DMS153 (cell line): ENCODE results near the gene STAB2.

Experiments
- DNase-seq: peaks from one replicate; lab custom pipeline; 2025; lab: John Stamatoyannopoulos, UW

Gene STAB2

DNA sequence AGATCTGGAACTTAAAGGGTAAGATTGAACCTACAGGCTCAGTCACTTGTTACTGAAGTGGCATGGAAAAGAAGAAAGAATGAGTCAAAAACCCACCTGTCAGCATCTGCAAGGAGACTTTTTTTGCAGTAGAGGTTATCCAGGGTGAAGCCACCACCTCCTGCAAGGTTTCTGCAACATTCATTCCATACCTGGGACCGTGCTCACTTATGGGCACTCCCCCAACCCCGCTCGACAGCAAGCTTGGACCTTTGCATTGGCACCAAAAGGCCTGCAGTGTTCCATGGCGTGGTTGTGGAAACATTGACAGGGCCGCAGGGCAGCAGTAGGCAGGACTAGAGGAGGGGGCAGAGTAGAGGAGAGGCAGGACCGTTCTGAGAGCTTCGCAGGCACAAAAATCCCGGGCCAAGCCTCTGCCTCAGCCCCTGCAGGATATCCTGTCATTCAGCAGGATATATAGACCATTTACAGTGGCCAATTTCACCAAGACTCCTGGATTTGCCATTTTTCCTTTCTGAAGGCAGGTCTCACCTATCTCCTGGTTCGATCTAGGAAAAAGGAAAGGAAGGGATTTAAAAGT lies at the start of gene STAB2:
Gene STAB2, plus strand, starts transcription at position 483 of the 580 bp plus-strand sequence. CDS start 204 bp downstream, outside the sequence.
- no peak for DNase-seq

DNA sequence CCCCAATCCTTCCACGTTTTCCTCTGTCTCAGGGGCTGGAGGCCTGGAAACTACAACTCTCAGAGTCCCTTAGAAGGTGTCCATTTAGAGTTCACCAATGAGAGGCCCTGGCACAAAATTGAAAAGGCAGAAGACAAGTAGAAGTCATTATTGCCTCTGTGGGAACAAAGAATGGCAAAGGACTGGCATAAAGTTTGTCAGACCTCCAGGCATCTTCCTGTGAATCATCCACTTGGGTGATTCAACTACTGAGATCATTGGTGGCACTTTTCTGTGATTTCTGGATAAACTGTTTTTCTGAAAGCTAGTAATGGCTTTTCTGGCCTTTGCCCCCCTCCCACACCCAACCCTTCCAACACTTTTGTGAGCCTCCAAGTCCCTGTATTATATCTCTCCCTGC lies 48.7 kb upstream of the STAB2 start:
- DNase-seq = no peak

GRCh38 chr12:103540319-103540718 lies 46.8 kb upstream of the STAB2 start:
- no peak for DNase-seq

DNA sequence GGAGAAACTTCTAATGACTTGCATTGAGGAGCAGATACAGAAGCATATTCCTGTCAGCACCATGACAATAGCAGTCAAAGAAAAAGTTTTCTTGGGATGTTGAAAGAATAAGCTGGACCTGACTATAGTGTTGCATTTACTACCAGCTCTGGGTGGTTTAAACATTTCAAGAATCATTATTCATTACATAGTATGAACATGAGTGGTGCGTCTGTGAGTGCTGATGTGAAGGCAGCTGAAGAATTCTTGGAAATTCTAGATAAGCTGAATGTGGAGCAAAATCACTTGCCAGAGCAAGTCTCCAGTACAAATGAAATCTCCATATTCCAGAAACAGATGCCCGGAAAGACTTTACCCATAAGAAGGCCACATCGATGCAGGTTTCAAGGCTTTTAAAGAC lies 45.0 kb upstream of the STAB2 start:
- DNase-seq = no peak

- DNase-seq = peak; percentile 87
Measured at GRCh38 chr12:103546959-103547358, 40.1 kb upstream of the STAB2 start.

GRCh38 chr12:103547376-103547775 lies 39.7 kb upstream of the STAB2 start:
- DNase-seq = peak; percentile 87

DNA sequence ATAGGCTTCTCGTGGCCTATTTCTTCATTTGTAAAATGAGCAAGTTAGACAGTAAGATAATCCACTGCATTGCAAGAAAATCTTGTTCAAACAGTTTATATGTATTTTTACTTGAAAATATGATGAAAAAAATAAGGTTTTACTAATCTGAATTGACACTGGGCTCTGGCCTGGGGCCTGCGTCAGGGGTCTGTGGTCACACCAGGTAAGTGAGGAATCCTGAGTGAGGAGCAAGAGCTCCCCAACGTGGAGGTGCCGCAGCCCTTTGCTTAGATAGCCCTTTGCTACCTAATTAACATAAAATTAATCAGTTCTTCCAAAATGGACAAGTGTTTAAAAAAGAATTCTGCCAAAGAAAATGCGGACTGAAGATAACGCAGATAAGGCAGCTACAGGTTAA lies 39.1 kb upstream of the STAB2 start:
- DNase-seq = peak; percentile 76

DNA sequence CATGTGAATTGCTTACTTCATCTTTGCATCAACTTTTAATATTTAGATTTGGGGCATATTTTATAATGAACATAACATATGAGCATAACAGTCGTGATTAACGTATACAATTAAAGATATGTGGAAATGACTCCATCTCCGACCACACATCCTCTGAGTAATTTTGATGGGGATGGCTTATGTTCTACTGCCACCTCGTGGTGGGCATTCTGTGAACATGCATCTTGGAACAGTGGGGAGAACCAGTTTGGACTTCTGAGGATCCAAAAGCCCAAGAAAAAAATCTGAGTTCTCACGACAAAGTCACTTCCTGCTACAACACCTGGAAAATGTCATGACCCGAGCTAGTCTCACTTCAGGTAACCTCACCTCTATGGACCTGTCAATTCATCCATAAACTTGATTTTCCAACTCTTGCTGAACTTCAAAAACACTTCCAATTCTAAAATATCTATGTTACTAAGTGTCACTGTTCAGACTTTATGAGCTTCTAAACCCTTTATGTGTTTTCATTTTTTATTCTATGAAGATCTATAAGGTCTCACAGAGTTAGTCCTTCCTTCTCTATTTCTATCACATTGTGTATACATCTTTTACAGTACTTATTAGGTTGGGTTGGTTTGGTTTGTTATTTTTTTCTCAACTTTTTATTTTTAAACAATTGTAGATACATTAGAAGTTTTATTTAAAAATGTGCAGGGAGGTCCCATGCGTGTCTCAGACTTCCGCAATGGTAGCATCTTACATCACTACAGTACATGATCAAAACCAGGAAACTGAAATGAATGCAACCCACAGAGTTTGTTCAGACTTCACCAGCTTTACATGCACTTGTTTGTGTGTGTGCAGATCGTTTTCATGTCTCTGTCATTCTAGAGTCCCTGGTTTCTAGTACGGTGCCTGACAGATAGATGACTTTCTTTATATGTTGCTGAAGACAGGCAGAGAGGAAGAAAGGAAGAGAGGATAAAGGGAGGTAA lies 38.2 kb upstream of the STAB2 start:
- peak; percentile 62 for DNase-seq

- no peak for DNase-seq
Measured at GRCh38 chr12:103556890-103557627, 30.0 kb upstream of the STAB2 start.

DNA sequence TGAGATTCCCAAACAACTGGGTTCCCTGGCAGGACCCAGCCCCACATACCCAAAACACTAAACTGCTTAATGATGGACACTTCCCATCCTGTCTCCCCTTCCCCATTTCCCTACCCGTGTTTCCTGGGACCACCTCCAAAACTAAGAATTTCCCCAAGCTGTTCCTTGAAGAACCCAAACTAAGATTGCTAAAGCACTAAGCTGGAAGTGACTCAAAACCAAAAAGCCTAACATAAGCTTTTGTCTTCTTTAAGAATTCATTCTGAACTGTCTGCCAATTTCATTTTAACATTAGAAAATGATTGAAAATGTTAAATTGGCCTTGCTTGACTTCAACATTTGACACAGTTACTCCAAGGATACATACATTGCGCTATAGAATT lies 29.5 kb upstream of the STAB2 start:
- DNase-seq = no peak

GRCh38 chr12:103558879-103559278 lies 28.2 kb upstream of the STAB2 start:
- DNase-seq = no peak

DNA sequence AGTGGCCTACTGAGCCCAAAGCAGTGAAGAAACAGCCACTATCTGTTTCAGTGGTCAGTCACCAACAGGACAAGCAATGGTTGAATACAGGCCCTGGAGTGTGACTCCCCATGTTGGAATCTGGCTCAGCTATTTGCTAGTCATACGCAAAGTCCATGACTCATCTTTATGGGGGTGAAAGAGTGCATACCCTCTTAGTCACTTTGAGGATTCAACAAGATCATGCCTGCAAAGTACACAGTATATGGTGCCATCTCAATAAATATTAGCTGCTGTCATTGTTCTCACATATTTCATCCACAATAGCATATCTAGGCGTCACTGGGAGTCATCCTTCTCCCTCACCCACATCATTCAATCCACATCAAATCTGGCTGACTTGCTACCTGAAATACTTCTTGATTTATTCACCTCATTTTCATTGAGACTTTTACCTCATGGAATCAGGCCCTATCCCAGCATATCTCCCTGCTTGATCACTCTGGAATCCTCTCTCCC lies 26.4 kb upstream of the STAB2 start:
- DNase-seq = no peak

DNA sequence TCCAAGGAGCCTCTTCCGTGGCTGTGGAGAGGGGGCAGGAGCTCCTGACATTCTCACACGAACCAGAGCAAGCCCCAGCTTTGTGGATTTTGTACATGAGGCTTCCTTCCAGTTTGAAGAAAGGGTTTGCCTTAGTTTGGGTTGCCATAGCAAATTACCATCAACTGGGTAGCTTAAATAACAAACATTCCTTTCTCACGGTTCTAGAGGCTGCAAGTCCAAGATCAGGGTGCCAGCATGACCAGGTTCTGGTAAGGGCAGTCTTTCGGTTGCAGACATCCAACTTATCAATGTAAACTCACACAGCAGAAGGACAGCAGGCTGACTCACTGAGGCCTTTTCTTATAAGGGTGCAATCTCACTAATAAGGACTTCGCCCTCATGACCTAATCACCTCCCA lies 25.9 kb upstream of the STAB2 start:
- no peak for DNase-seq

DNA sequence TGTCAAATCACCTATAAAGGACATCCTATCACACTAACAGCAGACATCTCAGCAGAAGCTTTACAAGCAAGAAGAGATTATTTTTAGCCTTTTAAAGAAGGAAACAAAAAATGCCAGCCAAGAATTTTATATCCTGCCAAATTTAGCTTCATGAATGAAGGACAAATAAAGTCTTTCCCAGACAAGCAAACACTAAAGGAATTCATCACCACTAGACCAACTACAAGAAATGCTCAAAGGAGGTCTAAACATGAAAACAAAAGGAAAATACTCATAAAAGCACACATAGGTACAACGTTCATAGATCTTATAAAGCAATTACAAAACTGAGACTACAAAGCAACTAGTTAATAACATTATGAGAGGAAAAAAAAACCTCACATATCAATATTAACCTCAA lies 20.7 kb upstream of the STAB2 start:
- DNase-seq = no peak

- no peak for DNase-seq
Measured at GRCh38 chr12:103569278-103569677, 17.8 kb upstream of the STAB2 start.

DNA sequence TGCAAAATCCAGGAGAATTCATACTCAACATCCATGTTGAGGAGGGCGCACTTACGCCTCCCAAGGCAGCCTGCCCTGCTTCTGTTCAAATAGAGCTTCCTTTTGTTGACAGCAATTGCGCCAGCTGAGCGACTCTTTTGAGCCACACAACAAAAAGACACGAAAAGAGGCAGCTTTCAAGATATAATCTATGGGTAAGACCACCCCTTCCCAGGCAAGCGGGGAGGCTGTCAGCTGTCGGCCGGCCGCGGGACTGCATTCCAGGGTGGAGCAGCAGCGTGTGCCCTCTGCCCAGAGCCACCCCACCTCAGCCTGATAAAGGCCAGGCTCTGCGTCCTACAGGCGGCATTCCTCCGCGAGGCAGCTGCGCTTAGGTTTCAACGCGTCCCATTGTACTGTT lies 15.8 kb upstream of the STAB2 start:
- DNase-seq = peak; percentile 70

DNA sequence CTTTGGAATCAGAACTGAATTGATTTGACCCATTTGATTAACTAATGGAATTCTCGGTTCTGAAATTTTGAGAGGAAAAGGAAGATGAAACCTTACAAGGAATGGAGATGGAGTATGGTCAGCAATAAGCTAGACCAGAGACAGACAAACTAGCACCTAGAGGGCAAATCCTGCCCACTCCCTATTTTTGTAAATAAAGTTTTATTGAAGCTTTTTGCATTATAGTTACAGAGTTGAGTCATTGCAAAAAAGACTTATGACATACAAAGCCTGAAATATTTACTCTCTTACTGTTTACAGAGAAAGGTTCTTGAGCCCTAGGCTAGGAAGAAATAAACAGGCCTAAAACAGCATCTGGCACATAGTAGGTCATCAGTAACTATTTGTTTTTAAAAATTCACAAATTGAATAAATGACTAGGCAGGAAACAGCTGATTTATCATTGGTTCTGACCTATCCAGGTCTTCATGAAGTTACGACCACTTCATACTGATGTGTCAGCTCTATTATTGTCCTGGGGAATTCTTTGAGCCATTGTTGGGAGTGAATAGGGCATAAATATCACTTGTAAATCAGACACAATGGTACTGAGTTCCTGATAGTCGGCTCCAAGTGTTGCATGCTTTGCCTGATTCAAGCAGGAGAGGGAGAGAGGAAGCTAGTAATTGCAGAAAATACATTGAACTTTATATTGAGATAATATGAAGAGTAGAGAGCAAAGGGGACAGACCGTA lies 14.6 kb upstream of the STAB2 start:
- peak; percentile 42 for DNase-seq

GRCh38 chr12:103573185-103573584 lies 13.9 kb upstream of the STAB2 start:
- no peak for DNase-seq

- DNase-seq = no peak
Measured at GRCh38 chr12:103578926-103579325, 8.1 kb upstream of the STAB2 start.

DNA sequence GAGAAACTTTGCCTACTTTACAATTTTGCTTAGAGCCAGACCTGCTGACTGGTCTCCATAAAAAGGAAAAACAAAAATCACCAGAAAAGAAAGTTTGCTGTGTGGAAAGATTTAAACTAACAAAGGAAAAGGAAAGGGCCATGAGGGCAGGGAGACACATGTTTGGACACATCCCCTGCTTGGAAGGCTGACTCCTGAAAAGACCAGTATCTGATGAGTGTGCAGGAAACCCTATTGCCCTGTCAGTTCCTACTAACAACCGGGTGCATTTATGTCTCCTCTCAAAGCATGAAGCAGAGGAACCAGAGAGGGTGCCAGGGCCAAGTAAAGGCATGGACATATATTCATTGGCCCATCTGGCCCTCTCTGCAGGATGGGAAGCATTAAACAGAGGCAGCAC lies 7.0 kb upstream of the STAB2 start:
- DNase-seq = no peak

- DNase-seq = no peak
Measured at GRCh38 chr12:103583008-103583407, 4.1 kb upstream of the STAB2 start.

DNA sequence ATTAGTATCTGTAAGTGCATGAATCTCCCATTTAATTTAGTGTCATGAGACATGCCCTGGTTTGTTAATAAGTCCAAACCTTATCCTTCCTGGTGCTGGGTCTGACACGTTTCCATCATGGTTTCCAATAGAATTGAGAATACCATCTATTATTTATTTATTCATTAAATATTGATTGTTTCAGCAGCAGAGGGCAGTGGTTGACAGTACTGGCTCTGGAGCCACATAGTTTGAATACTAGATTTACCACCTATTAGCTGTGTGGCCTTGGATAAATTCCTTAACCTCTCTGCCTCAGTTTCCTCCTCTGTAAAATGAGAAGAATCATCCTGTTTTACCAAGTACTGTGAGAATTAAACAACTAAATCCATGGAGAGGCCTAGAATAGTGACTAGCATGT lies 941 bp upstream of the STAB2 start:
- DNase-seq = no peak
